ENCODE measurements around the gene CCSAP.

DNA sequence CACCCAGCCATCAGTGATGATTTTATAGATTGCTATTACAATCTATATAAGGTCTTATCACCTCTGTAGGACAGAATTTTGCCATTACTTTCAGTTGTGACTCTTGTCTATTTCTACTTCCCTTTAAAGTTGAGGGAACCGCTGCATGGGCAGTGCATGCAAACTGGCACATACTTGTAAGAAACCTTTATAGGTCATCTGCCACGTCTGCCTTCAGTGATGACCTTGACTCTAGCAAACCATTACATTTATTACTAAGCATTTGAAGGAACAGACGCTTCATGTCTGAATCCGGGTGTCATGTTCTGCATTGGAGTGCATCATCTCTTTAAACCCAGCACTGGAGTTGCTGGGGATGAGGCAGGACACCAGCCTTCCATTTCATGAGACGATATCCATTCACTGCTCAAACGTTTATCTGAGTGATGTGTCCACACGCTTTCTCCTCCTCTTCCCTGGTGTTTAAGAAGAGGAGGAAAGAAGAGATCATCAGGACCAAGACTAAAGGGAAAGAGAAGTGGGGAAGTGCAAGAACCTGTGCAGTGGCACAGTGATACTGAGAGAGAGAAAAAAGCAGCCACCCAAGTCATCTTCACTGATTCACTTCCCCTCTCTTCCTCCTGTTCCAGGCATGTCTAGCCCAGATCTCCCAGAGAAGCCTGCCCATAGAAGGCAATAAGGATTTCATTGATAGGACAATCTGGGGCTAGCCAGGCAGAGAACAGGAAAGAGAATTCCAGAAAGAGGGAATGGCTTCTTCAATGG, 14.1 kb downstream of the CCSAP start:
- TF ChIP-seq RAD21 (IDR thresholded peaks at IDR 0.05; ENCODE audit: low read length) (no peak), POLR2AphosphoS5 (IDR thresholded peaks at IDR 0.05; ENCODE audit: low read depth, low read length) (no peak), EP300 (IDR thresholded peaks at IDR 0.05; ENCODE audit: borderline replicate concordance in 1 of 2, low read depth in 1 of 2, low read length in 1 of 2) (no peak), NRF1 (IDR thresholded peaks at IDR 0.05; ENCODE audit: low read depth, low read length) (no peak), EZH2phosphoT487 (IDR thresholded peaks at IDR 0.05; ENCODE audit: borderline replicate concordance, low read depth) (no peak), TCF12 (IDR thresholded peaks at IDR 0.05) (no peak)
- TF ChIP-seq, protein P1, sequence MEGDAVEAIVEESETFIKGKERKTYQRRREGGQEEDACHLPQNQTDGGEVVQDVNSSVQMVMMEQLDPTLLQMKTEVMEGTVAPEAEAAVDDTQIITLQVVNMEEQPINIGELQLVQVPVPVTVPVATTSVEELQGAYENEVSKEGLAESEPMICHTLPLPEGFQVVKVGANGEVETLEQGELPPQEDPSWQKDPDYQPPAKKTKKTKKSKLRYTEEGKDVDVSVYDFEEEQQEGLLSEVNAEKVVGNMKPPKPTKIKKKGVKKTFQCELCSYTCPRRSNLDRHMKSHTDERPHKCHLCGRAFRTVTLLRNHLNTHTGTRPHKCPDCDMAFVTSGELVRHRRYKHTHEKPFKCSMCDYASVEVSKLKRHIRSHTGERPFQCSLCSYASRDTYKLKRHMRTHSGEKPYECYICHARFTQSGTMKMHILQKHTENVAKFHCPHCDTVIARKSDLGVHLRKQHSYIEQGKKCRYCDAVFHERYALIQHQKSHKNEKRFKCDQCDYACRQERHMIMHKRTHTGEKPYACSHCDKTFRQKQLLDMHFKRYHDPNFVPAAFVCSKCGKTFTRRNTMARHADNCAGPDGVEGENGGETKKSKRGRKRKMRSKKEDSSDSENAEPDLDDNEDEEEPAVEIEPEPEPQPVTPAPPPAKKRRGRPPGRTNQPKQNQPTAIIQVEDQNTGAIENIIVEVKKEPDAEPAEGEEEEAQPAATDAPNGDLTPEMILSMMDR (IDR thresholded peaks at IDR 0.05): no peak
